Neural cell (in vitro differentiated cells): ENCODE measurements around the gene TP53AIP1. TPM values are rescaled to one million over a fixed set of nuclear protein-coding genes. Genes with fewer than 3 reads are reported as not detected.

Experiments
- H2AFZ ChIP-seq: fragments of 200-600, 300-800 bp; sonication (generic), shearing (Covaris generic); 2 replicates; pipeline ENCODE4 v1.6.0; 2014; ENCODE audit warnings: low read depth, mild to moderate bottlenecking, antibody characterized with exemption, low read length, moderate library complexity
- H3F3A ChIP-seq: fragments of 200-600 bp; shearing (Covaris generic); 2 replicates; pipeline ENCODE4 v1.6.1; 2016; ENCODE audit warnings: mild to moderate bottlenecking, moderate library complexity, mixed read lengths, antibody characterized with exemption, low read length; ENCODE audit not compliant: insufficient read depth, poor library complexity, severe bottlenecking
- H3K27ac ChIP-seq: fragments of 200-600, 300-800 bp; sonication (generic), shearing (Covaris generic); 2 replicates; pipeline ENCODE4 v1.5.1; 2014; ENCODE audit warnings: mild to moderate bottlenecking, low read length, moderate library complexity
- H3K27me3 ChIP-seq: fragments of 300-800, 200-600 bp; sonication (generic), shearing (Covaris generic); 2 replicates; pipeline ENCODE4 v1.6.0; 2014; ENCODE audit warnings: mild to moderate bottlenecking, low read depth, low read length, moderate library complexity; ENCODE audit not compliant: insufficient read depth
- H3K36me3 ChIP-seq: fragments of 300-800, 200-600 bp; sonication (generic), shearing (Covaris generic); 2 replicates; pipeline ENCODE4 v1.5.1; 2014; ENCODE audit warnings: mild to moderate bottlenecking, antibody characterized with exemption, low read length, moderate library complexity; ENCODE audit not compliant: insufficient read depth
- H3K4me2 ChIP-seq: fragments of 300-800, 200-600 bp; sonication (generic), shearing (Covaris generic); 2 replicates; pipeline ENCODE4 v1.6.0; 2014; ENCODE audit warnings: mild to moderate bottlenecking, low read length
- H3K4me3 ChIP-seq: fragments of 300-800, 200-600 bp; sonication (generic), shearing (Covaris generic); 2 replicates; pipeline ENCODE4 v1.5.1; 2014; ENCODE audit warnings: mild to moderate bottlenecking, low read length, moderate library complexity
- H3K79me2 ChIP-seq: fragments of 200-600 bp; shearing (Covaris generic); replicated peaks from 2 replicates; pipeline ENCODE4 v1.6.0; 2014; ENCODE audit warnings: mild to moderate bottlenecking, low read length, moderate library complexity; ENCODE audit not compliant: insufficient read depth
- H3K9ac ChIP-seq: fragments of 300-800, 200-600 bp; sonication (generic), shearing (Covaris generic); 2 replicates; pipeline ENCODE4 v1.6.1; 2016; ENCODE audit warnings: mild to moderate bottlenecking, low read length, mixed read lengths
- H3K9me2 ChIP-seq: fragments of 200-600 bp; shearing (Covaris generic); 2 replicates; pipeline ENCODE4 v1.6.1; 2016; ENCODE audit warnings: mild to moderate bottlenecking, low read length, mixed read lengths; ENCODE audit not compliant: insufficient read depth
- H3K9me3 ChIP-seq: fragments of 200-600, 300-800 bp; sonication (generic), shearing (Covaris generic); 2 replicates; pipeline ENCODE4 v1.6.1; 2016; ENCODE audit warnings: mild to moderate bottlenecking, mixed run types, low read length, moderate library complexity, mixed read lengths
- H4K20me1 ChIP-seq: fragments of 200-600 bp; shearing (Covaris generic); 2 replicates; pipeline ENCODE4 v1.6.1; 2016; ENCODE audit warnings: mild to moderate bottlenecking, mixed run types; ENCODE audit not compliant: insufficient read depth
- CTCF ChIP-seq: fragments of 450-650 bp; IDR thresholded peaks from 2 replicates; pipeline ENCODE4 v1.5.1; 2014; ENCODE audit warnings: antibody characterized with exemption, mild to moderate bottlenecking, moderate library complexity; ENCODE audit not compliant: poor library complexity, severe bottlenecking
- EP300 ChIP-seq: fragments of 450-650 bp; conservative IDR thresholded peaks from 2 replicates; pipeline ENCODE4 v1.6.1; 2014; ENCODE audit warnings: antibody characterized with exemption, mild to moderate bottlenecking, moderate library complexity; ENCODE audit not compliant: poor library complexity, severe bottlenecking
- EZH2 ChIP-seq: fragments of 200-600, 300-800 bp; shearing (Covaris generic), sonication (generic); IDR thresholded peaks from 2 replicates; pipeline ENCODE4 v1.6.1; 2014; ENCODE audit warnings: antibody characterized with exemption, low read length, borderline replicate concordance, mild to moderate bottlenecking; ENCODE audit not compliant: insufficient read depth, poor library complexity, severe bottlenecking
- MXI1 ChIP-seq: fragments of 450-650 bp; conservative IDR thresholded peaks from 2 replicates; pipeline ENCODE4 v1.6.1; 2014; ENCODE audit warnings: antibody characterized with exemption, mild to moderate bottlenecking; ENCODE audit not compliant: poor library complexity, severe bottlenecking
- POLR2AphosphoS5 ChIP-seq: IDR thresholded peaks from 2 replicates; pipeline ENCODE4 v1.6.1; 2012
- RAD21 ChIP-seq: fragments of 450-650 bp; conservative IDR thresholded peaks from 2 replicates; pipeline ENCODE4 v1.6.1; 2014; ENCODE audit warnings: antibody characterized with exemption, mild to moderate bottlenecking, moderate library complexity
- REST ChIP-seq: IDR thresholded peaks from 2 replicates; pipeline ENCODE4 v1.6.1; 2012; ENCODE audit warnings: borderline replicate concordance
- SMC3 ChIP-seq: fragments of 450-650 bp; conservative IDR thresholded peaks from 2 replicates; pipeline ENCODE4 v1.6.1; 2014; ENCODE audit warnings: antibody characterized with exemption, mild to moderate bottlenecking, moderate library complexity; ENCODE audit not compliant: poor library complexity
- TAF1 ChIP-seq: IDR thresholded peaks from 2 replicates; pipeline ENCODE4 v1.6.1; 2012; ENCODE audit warnings: low read depth
- polyA plus RNA-seq: library from polyadenylated mRNA; depleted of rRNA; stranded (reverse); fragments of >200 nt; gene quantifications from 2 replicates; pipeline ENCODE4 v1.2.3, GENCODE V29; 2014

Gene TP53AIP1
- polyA plus RNA-seq, 1 donor from 2014 or later: 0.68 TPM

- TF ChIP-seq POLR2AphosphoS5 (no peak), EP300 (no peak), SMC3 (no peak), RAD21 (no peak), MXI1 (no peak), REST (no peak), CTCF (no peak), TAF1 (no peak), EZH2 (no peak)
- Histone ChIP-seq H3K27me3 (no peaks in the 10 kb centered on the region), H3K9me2 (no peaks in the 10 kb centered on the region), H2AFZ (no peak overlapping the region), H3K27ac (no peak overlapping the region), H4K20me1 (no peaks in the 10 kb centered on the region), H3K79me2 (no peaks in the 10 kb centered on the region), H3K4me2 (no peak overlapping the region), H3K4me3 (no peak overlapping the region), H3K36me3 (no peaks in the 10 kb centered on the region), H3K9me3 (no peaks in the 10 kb centered on the region), H3F3A (peaks cover 7% of the 10 kb centered on the region), H3K9ac (no peak overlapping the region)
Measured at GRCh38 chr11:128924104-128924503, 18.6 kb downstream of the TP53AIP1 start.

- H4K20me1 ChIP-seq: no peaks in the 10 kb centered on the region
- no peak overlapping the region for H3K4me2 ChIP-seq
- H3K27me3 ChIP-seq: no peaks in the 10 kb centered on the region
Measured at GRCh38 chr11:128921793-128922192, 20.9 kb downstream of the TP53AIP1 start.

More at GRCh38 chr11:128921793-128922192, 20.9 kb downstream of the TP53AIP1 start:
- no peaks in the 10 kb centered on the region for H3F3A ChIP-seq
- H3K79me2 ChIP-seq: no peaks in the 10 kb centered on the region
- H2AFZ ChIP-seq: no peak overlapping the region
- no peaks in the 10 kb centered on the region for H3K36me3 ChIP-seq
- H3K4me3 ChIP-seq: no peak overlapping the region
- no peak overlapping the region for H3K27ac ChIP-seq
- H3K9ac ChIP-seq: no peak overlapping the region
- no peaks in the 10 kb centered on the region for H3K9me2 ChIP-seq
- H3K9me3 ChIP-seq: no peaks in the 10 kb centered on the region
- TF ChIP-seq CTCF: no peak
- TF ChIP-seq POLR2AphosphoS5: no peak
- TF ChIP-seq EZH2: no peak
- no peak for TF ChIP-seq REST
- no peak for TF ChIP-seq EP300
- TF ChIP-seq RAD21: no peak
- no peak for TF ChIP-seq MXI1
